NCI-H2081 (cell line): ENCODE data around the gene CNPY3.
"Not testable (repeated sequence)": the region's sequence is repeated elsewhere in the genome, so short reads cannot be mapped to it uniquely, and the experiment has no call there.

Experiments used
- DNase-seq, 2 experiments: peaks; one replicate each; lab custom pipeline; 2025; lab: John Stamatoyannopoulos, UW

The CNPY3 gene

DNA sequence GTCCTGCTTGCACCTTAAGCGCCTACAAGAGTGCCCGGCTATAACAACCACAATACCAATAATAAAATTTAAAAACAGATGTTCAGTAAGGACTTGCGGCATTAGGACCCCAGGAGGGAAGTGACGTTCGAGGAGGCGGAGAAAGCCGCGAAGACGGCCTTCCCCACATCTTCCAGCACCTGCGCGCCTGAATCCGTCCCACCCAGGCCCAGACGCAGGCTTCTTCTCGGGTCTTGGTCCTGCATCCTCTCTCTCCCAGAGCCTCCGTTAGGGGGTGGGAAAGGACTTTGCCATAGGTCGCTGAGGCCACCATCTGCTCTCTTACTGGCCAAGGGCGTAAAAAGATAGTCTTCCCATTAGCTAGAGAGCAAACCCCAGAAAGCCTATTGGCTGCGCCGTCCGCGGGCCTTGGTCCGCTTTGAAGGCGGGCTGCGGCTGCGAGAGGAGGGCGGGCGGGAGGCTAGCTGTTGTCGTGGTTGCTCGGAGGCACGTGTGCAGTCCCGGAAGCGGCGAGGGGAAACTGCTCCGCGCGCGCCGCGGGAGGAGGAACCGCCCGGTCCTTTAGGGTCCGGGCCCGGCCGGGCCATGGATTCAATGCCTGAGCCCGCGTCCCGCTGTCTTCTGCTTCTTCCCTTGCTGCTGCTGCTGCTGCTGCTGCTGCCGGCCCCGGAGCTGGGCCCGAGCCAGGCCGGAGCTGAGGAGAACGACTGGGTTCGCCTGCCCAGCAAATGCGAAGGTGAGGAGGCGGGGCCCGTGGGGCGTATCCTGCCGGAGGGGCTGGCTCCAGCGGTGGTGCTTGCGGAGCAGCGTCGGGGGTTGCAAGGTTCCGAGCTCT lies at the start of gene CNPY3:
TSS of gene CNPY3 (plus strand) at position 495 of the 835 bp plus-strand sequence. CDS start at position 586, 91 bp downstream.
- DNase-seq, result peak; percentile 93 to 98

DNA sequence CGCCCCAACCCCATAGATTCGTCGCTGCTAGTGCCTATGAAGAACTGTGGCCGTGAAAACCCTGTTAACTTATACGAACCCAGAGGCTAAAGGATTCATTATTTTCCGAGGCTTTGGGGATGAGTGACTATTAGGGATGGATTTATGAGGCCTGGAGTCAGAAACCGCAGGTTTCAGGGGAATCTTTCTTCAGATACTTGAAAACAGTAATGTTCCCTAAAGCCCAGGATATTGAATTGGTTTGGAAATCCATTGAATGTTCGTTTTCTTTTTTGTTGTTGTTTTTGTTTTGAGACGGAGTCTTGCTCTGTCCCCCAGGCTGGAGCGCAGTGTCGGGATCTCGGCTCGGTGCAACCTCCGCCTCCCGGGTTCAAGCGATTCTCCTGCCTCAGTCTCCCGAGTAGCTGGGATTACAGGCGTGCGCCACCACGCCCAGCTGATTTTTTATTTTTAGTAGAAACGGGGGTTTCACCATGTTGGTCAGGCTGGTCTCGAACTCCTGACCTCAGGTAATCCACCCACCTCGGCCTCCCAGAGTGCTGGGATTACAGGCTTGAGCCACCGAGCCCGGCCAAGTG lies 49.0 kb upstream of the CNPY3 start:
- DNase-seq, result not testable (repeated sequence)

DNA sequence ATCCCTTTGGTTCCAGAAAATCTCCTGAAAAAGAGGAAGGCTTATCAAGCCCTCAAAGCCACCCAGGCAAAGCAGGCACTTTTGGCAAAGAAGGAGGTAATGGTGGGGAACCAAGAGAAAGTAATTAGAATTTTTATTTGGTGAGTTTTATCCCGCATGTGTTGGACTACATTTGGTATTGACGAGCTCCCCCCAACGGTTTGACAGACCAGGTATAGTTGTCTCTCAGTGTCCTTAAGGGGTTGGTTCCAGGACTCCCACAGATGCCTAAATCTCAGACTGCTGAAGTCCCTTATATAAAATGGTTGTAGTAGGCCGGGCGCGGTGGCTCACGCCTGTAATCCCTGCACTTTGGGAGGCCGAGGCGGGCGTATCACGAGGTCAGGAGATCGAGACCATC lies 48.4 kb upstream of the CNPY3 start:
- not testable (repeated sequence) for DNase-seq

DNA sequence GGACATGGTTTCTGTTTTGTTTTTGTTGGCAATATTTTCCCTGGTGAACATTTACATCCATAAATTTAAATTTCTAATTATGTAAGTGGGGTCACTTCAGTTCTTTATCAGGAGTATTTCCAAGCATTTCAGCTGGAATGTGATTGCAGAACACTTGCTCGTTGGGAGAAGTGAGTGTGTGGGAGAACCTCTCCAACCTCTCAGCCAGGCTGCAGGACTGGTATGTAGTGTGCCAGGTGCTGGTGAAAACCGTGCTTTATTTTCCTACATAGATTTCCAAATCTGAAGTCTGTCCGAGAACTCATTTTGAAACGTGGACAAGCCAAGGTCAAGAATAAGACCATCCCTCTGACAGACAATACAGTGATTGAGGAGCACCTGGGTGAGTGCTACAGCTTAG lies 43.6 kb upstream of the CNPY3 start:
- DNase-seq, result no peak

DNA sequence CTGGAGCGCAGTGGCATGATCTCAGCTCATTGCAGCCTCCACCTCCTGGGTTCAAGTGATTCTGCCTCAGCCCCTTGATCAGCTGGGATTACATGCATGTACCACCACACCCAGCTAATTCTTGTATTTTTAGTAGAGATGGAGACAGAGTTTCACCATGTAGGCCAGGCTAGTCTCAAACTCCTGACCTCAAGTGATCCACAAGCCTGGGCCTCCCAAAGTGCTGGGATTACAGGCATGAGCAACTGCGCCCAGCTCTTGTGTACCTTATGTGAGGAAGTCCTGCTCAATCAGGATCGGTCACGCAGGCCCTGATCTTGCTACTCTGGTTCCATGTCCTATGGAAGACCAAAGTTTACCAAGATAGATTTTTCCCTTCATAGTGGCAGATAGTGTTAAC lies 41.1 kb upstream of the CNPY3 start:
- not testable (repeated sequence) for DNase-seq

DNA sequence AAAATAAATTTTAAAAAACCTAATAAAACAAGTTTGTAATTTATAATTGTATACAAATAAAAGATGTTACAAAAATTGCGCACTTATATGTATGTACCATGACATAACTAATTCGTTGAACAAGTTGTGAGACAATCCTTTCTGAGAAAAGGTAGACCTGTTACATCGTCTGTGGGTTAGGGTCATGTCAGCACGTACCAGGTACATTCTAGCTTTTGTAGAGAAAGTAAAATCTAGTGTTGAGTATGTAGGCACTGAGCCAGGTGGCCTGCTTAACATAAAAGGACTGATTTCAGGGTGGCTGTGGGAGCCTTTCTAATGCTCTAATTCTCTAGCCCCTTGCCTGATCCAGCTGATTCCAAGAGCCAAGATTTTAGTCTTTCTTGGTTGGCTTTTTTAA lies 39.5 kb upstream of the CNPY3 start:
- peak in 1 of 2 experiments; percentile 21 for DNase-seq

DNA sequence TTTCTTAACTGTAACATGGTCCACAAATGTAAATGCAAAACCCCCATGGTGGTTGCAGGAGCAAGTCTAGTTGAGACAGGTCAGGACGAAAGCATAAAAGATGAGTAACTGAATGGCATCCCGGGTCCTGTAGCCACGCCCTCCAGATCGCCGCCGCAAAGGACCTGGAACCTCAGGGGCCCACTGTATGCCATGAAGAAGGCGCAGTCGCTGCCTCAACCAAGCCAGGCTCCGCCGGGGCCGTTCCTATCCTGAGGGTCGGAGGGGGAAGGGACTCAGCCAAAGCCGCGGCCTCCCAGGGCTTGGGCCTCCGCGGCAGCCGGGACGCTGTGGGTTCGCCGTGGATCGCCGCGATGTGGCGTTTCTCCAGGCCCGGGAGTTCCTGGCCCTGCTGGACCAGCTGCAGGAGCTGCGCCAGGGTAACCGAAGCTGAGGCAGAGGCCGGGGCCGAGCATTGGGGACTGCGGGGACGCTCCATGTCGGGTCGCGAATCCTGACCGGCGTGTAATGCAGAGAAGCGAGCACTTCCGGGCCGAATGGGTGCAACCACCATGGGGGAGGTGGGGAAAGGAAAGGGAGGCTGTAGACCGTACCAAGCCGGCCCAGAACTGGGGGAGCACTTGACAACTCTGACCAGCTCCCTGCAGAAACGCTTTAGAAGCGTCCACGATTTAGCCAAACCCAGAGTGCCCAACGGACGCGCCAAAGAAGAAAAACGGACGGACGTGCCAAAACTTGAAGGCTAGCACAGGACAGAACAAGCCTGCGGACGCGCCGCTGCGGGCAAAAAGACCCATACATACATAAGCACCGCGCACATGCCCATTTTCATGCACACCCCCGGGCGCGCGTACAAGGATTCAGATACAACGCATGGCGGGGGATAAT lies 38.7 kb upstream of the CNPY3 start:
- peak; percentile 93 to 96 for DNase-seq

DNA sequence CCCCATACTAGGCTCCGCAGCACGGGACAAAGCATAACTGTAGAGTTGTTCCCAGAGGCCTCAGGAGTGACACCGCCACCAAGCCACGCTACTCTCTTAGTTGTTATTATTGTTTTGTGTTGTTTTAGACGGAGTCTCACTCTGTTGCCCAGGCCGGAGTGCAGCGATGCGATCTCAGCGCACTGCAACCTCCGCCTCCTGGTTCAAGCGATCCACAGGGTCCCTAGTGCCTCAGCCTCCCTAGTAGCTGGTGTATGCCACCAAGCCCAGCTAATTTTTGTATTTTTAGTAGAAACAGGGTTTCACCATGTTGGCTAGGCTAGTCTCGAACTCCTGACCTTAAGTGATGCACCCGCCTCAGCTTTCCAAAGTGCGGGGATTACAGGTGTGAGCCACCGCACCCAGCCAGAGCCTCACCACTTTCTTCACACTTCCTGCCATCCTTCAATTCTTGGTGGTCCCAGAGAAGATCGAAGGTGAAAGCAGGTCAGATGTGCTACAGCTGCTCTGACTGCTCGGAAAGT lies 38.0 kb upstream of the CNPY3 start:
- no peak for DNase-seq

DNA sequence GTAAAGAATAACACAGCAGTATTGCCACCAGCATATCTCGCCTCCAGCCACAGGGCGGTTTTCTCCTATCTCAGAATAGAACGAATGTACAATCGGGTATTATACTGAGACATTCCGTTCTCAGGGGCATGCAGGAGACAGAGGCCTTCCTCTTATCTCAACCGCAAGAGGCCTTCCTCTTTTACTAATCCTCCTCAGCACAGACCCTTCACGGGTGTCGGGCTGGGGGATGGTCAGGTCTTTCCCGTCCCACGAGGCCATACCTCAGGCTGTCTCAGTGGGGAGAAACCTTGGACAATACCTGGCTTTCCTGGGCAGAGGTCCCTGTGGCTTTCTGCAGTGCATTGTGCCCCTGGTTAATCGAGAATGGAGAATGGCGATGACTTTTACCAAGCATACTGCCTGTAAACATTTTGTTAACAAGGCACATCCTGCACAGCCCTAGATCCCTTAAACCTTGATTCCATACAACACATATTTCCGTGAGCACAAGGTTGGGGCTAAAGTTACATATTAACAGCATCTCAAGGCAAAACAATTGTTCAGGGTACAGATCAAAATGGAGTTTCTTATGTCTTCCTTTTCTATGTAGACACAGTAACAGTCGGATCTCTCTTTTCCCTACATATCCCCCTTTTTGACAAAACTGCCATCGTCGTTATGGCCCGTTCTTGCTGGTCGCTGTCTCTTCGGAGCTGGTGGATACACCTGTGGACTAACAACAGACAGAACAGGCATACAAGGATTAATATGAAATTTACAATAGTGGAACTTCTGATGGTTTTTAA lies 35.0 kb upstream of the CNPY3 start:
- DNase-seq, result not testable (repeated sequence)

DNA sequence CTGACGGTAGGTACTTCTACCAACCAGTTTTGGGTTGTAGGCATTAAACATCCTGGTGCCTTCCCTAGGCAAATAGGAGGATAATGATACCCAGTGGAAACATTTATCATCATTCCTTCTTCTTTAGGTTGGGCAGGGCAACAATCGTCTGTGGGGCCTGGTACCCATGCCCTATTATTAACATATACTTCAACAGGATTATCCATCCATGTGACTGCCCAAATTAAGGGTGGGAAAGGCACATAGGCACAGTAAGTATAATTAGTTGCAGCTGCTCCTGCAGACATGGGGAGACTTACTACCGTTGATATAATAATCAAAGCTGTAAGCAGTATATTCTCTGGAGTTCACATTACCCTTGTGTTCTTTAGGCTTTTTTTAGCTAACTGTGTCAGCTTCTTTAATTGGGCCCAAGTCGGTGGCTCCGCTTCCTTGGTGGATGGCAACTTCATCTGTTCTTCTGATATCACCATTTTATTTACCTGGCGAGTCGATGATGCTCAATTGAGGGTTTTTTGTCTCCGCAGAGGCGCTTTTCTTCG lies 33.0 kb upstream of the CNPY3 start:
- peak; percentile 86 to 98 for DNase-seq

DNA sequence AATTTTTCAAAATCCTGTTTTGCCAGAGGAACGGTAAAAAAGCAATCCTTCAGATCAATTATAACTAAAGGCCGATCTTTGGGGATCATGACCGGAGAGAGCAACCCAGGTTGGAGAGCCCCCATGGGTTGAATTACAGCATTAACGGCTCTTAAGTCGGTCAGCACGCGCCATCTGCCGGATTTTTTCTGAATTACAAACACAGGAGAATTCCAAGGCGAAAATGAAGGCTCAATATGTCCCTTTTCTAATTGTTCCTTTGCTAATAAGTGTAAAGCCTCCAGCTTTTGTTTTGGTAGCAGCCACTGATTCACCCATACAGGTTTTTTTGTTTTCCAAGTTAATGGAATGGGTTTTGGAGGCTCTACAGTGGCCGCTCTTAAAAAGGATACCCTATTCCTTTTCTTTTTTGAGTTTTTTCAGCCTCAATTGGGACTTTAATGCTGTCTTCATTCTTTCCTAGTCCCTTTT lies 30.4 kb upstream of the CNPY3 start:
- DNase-seq, result peak; percentile 80 to 83

DNA sequence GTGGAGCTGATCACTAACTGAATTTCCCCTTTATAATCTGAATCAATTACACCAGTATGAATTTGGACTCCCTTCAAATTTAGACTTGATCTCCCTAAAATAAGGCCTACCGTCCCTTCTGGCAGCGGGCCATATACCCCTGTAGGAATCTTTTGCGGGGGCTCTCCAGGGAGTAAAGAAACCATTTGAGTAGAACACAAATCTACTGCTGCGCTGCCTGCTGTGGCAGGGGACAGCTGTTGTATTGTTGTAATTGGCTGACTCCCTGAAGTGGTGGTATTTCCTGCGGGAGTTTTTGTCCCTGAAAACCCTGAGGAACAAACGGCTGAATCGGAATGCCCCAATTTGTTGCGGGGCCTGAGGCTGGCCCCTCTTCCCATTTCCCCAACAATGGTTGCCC lies 29.4 kb upstream of the CNPY3 start:
- peak; percentile 45 to 69 for DNase-seq

DNA sequence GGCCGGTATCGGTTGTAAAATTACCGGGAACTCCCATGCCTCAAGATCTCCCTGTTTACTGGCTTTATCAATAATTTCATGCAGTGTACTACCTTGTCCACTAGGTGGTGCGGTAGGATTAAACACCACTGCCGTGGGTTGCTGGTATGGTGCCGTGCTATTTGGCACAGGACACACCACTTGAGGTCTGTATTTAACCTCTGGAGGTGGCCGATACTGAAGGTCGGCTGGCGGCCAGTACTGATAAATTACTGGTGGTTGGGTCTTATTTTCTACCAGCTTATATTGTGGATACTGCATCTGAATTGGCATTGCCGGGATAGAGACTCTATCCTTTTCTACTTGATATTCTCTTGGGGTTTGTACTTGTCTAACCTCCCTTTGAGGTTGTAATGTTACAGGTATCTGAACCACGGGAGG lies 27.7 kb upstream of the CNPY3 start:
- DNase-seq, result peak; percentile 84 to 87

DNA sequence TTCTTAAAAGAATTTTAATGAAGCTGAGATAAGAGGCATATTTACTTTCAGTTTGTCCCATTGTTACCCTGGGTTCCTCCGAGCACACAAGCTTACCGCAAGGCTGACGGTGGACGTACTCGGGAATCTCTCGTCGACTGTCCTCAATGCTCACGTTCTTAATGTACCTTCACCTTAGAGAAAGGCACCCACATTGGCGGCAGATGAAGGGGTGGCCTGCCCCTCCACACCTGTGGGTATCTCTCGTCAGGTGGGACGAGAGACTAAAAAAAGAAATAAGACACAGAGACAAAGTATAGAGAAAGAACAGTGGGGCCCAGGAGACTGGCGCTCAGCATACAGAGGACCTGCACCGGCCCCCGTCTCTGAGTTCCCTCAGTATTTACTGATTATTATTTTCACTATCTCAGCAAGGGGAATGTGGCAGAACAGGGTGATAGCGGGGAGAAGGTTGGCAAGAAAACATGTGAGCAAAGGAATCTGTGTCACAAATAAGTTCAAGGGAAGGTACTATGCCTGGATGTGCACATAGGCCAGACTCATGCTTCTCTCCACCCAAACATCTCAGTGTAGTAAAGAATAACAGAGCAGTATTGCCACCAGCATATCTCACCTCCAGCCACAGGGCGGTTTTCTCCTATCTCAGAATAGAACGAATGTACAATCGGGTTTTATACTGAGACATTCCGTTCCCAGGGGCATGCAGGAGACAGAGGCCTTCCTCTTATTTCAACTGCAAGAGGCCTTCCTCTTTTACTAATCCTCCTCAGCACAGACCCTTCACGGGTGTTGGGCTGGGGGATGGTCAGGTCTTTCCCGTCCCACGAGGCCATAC lies 26.6 kb upstream of the CNPY3 start:
- not testable (repeated sequence) for DNase-seq

DNA sequence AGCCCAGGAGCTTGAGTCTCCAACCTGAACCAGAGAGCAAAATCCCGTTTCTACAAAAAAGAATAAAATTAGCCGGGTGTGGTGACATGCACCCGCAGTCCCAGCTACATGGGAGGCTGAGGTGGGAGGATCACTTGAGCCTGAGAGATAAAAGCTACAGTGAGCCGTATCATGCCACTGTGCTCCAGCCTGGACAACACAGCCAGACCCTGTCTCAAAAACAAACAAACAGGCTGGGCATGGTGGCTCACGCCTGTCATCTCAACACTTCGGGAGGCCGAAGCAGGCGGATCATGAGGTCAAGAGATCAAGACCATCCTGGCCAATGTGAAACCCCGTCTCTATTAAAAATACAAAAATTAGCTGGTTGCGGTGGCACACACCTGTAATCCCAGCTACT lies 24.8 kb upstream of the CNPY3 start:
- no peak for DNase-seq

DNA sequence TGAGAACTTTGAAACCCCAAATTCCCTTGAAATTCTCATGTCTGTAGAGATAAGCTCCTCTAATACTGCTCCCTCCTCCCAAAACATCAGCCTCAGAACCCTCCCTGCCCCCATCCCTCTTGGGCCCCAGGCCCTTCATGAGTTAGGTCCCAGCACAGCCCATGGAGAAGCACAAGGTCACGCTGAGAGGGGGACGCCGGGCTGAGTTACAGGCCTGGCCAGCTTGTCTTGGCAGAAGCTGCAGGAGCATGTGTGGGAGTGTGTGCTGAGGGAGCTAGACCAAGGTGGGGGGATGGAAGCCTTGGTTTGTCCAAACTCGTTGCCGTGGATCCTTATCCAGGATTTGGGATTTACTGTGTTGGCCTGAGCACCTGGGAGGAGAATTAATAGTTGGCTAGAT lies 21.9 kb upstream of the CNPY3 start:
- DNase-seq, result no peak

DNA sequence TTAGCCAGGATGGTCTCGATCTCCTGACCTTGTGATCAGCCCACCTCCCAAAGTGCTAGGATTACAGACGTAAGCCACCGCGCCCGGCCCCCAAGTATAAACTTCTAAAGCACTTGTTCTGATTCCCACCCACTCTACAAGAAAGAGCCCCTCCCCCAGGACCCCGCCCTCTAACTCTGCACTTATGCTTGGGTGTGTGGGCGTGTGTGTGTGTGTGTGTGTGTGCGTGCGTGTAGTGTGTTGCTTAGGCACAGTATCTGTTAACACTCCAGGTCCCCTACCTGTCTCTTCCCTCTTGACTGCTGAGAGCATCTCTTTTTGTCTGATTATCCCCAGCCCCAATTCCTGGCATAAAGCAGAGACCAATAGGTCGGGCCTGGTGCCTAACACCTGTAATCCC lies 19.4 kb upstream of the CNPY3 start:
- no peak for DNase-seq

DNA sequence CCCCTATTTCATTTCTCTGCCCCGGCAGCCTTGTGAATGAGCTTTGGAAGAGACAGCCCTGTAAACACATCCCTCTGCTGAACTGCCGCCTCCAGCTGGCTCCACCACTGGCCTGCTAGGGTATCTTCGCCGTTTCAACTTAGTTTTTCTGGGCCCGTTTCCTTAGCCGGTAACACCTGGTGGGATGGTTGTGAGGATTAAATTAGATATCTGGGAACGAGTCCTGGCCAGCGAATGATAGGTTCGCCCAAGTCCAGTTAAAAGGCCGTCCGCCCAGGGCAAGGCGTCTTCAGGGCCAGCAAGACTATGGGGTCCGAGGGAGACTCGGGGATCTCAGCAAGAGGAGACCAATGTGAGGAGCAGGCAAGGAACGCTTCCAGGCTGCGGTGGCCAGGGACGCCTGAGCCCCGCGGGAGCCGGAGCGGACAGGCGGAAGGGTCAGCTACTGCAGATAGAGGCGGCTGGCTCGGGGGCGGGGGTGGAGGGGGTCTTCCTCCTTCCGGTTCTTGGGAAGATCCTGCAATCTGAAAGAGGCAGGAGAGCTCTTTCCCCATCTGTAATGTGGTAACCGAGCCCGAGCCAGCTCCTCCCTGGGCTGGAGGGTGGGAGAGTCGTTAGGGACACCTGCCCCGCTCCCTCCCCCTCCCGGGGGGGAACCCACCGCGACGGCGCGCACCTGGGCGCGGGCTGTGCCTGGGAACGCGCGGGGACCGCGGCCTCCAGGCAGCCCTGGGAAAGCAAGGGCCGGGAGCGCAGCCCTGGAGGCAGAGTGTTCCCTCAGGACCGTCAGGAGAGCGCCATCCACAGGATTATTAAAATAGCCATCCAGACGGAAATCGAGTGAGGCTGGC lies 17.9 kb upstream of the CNPY3 start:
- DNase-seq, result no peak

DNA sequence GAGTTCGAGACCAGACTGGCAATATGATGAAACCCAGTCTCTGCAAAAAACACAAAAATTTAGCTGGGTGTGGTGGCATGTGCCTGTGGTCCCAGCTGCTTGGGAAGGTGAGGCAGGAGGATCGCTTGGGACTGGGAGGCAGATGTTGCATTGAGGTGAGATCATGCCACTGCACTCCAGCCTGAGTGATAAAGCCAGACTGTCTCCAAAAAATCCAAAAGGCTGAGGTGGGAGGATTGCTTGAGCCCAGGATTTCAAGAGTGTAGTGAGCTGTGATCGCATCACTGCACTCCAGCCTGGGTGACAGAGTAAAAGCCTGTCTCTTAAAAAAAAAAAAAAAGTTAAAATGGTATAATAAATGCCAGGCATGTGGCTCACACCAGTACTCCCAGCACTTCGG lies 14.7 kb upstream of the CNPY3 start:
- DNase-seq, result no peak
